ENCODE measurements around the gene PDE8A. TPM values are rescaled to one million over a fixed set of nuclear protein-coding genes. Genes with fewer than 3 reads are reported as not detected.

PDE8A gene
- total and polyA plus RNA-seq, 2 of the 4 experiments (the other 2 are of a cell fraction): 32.4 to 35.9 TPM

- H4K5ac ChIP-seq (ENCODE audit: low read depth, low read length): no peak overlapping the region
- H3K23ac ChIP-seq (ENCODE audit: low read depth, low read length): no peak overlapping the region; the same call in 1 of the 2 replicates
- H2AK5ac ChIP-seq (ENCODE audit: low read depth, low read length): no peak overlapping the region
- TF ChIP-seq USF2 (IDR thresholded peaks at IDR 0.05; ENCODE audit: low read depth, low read length): no peak
- no peak for TF ChIP-seq SMC3 (IDR thresholded peaks at IDR 0.05; ENCODE audit: low read depth, low read length)
- TF ChIP-seq MAZ (IDR thresholded peaks at IDR 0.05; ENCODE audit: borderline replicate concordance, low read depth, low read length): no peak
- TF ChIP-seq CHD1 (IDR thresholded peaks at IDR 0.05; ENCODE audit: low read depth, low read length): no peak
- TF ChIP-seq, protein P1, sequence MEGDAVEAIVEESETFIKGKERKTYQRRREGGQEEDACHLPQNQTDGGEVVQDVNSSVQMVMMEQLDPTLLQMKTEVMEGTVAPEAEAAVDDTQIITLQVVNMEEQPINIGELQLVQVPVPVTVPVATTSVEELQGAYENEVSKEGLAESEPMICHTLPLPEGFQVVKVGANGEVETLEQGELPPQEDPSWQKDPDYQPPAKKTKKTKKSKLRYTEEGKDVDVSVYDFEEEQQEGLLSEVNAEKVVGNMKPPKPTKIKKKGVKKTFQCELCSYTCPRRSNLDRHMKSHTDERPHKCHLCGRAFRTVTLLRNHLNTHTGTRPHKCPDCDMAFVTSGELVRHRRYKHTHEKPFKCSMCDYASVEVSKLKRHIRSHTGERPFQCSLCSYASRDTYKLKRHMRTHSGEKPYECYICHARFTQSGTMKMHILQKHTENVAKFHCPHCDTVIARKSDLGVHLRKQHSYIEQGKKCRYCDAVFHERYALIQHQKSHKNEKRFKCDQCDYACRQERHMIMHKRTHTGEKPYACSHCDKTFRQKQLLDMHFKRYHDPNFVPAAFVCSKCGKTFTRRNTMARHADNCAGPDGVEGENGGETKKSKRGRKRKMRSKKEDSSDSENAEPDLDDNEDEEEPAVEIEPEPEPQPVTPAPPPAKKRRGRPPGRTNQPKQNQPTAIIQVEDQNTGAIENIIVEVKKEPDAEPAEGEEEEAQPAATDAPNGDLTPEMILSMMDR (conservative IDR thresholded peaks at IDR 0.05; ENCODE audit: low read depth, low read length): no peak
- no peak for TF ChIP-seq MXI1 (IDR thresholded peaks at IDR 0.05; ENCODE audit: borderline replicate concordance, low read depth, low read length)
- TF ChIP-seq FOS (IDR thresholded peaks at IDR 0.05; ENCODE audit: low read depth, low read length): no peak
- no peak for TF ChIP-seq NFE2L2 (IDR thresholded peaks at IDR 0.05; ENCODE audit: low read depth, low read length)
- no peak for TF ChIP-seq BHLHE40 (IDR thresholded peaks at IDR 0.05; ENCODE audit: low read depth, low read length)
- no peak for TF ChIP-seq RFX5 (IDR thresholded peaks at IDR 0.05; ENCODE audit: low read depth, low read length)
- TF ChIP-seq, protein P2, sequence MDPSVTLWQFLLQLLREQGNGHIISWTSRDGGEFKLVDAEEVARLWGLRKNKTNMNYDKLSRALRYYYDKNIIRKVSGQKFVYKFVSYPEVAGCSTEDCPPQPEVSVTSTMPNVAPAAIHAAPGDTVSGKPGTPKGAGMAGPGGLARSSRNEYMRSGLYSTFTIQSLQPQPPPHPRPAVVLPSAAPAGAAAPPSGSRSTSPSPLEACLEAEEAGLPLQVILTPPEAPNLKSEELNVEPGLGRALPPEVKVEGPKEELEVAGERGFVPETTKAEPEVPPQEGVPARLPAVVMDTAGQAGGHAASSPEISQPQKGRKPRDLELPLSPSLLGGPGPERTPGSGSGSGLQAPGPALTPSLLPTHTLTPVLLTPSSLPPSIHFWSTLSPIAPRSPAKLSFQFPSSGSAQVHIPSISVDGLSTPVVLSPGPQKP (IDR thresholded peaks at IDR 0.05; ENCODE audit: borderline replicate concordance, low read depth, low read length): no peak
- TF ChIP-seq MAFK (IDR thresholded peaks at IDR 0.05; ENCODE audit: low read depth, low read length): no peak
- TF ChIP-seq RAD21 (IDR thresholded peaks at IDR 0.05; ENCODE audit: low read length): no peak
- TF ChIP-seq POLR2A (IDR thresholded peaks at IDR 0.05; ENCODE audit: low read depth, low read length): no peak
- no peak overlapping the region for H2AK9ac ChIP-seq (replicated peaks; ENCODE audit: low read depth, low read length, poor library complexity)
- peaks cover 9% of the 10 kb centered on the region for H3K9me1 ChIP-seq (ENCODE audit: insufficient read depth, low read length)
- peaks cover 17 to 84% of the 10 kb centered on the region in 2 experiments for H3K79me1 ChIP-seq (ENCODE audit: low read depth in 1 of 2, low read length in 2 of 2)
- no peaks in the 10 kb centered on the region for H3K27me3 ChIP-seq (ENCODE audit: control insufficient read depth, insufficient read depth, low read length)
- H3K27ac ChIP-seq (ENCODE audit: insufficient read depth, low read length): no peak overlapping the region
- ATAC-seq (ENCODE audit: low read depth) (no peak), DNase-seq (no peak)
- intact Hi-C loops (cut with micrococcal nuclease) (no loop called here), dilution Hi-C loops (cut with HindIII; ENCODE audit: low sequenced_read_pairs, unreplicated experiment) (no loop called here), in situ Hi-C loops (cut with MboI; ENCODE audit: low sequenced_read_pairs) (no loop called here)
- no peak overlapping the region for H2AFZ ChIP-seq (replicated peaks; ENCODE audit: low read length, poor library complexity)
- H2BK120ac ChIP-seq (ENCODE audit: low read depth, low read length): no peak overlapping the region
- H3K36me3 ChIP-seq (ENCODE audit: control insufficient read depth, insufficient read depth, low read length): no peaks in the 10 kb centered on the region
- no peak overlapping the region for H3K9ac ChIP-seq (ENCODE audit: low read depth, low read length)
- POLR2A ChIA-PET (ENCODE audit: unreplicated experiment): no interaction called here
- no peak overlapping the region for H3K14ac ChIP-seq (replicated peaks; ENCODE audit: low read depth, low read length)
- H2BK20ac ChIP-seq (ENCODE audit: low read depth, low read length): no peak overlapping the region
- no peak overlapping the region for H3K56ac ChIP-seq (ENCODE audit: extremely low read depth, insufficient read depth, low read length)
- no peak overlapping the region for H3K4me2 ChIP-seq (ENCODE audit: low read depth, low read length)
- no peak overlapping the region for H2BK15ac ChIP-seq (ENCODE audit: low read depth, low read length)
- H3K4me1 ChIP-seq (ENCODE audit: control insufficient read depth, insufficient read depth, low read length): peaks cover 8% of the 10 kb centered on the region
- CTCF ChIA-PET: no interaction called here
- no TSS peak for BruUV-seq (replicated peaks)
- no CpG with 5 or more reads among the region's 2 CpGs for WGBS, 2 experiments (ENCODE audit: extremely low coverage in 2 of 2, insufficient read length in 1 of 2)
- no peak overlapping the region for H3K18ac ChIP-seq (ENCODE audit: low read depth, low read length)
- no peak overlapping the region for H4K8ac ChIP-seq (ENCODE audit: low read depth in 2 of 2, low read length in 2 of 2)
- H4K20me1 ChIP-seq (ENCODE audit: insufficient read depth, low read length): peaks cover 78% of the 10 kb centered on the region
- H3K4me3 ChIP-seq (ENCODE audit: insufficient read depth, low read depth, low read length): no peak overlapping the region
- no peak overlapping the region for H4K91ac ChIP-seq (ENCODE audit: insufficient read depth, low read depth, low read length)
- no peaks in the 10 kb centered on the region for H3K9me3 ChIP-seq (ENCODE audit: control insufficient read depth, insufficient read depth, low read length)
- H3K4ac ChIP-seq (ENCODE audit: low read depth, low read length): no peak overlapping the region
- no peak overlapping the region for H2BK5ac ChIP-seq (ENCODE audit: low read depth, low read length, poor library complexity, severe bottlenecking)
Measured at GRCh38 chr15:84988909-84989644, 7.4 kb downstream of the PDE8A start.
